NCI-H146 treated with DMSO at 0.1 percent for 48 hours (cell line): Measurements from ENCODE around the gene SUSD6.
"Not testable (repeated sequence)": the region's sequence is repeated elsewhere in the genome, so short reads cannot be mapped to it uniquely, and the experiment has no call there.

Experiments used
- DNase-seq: peaks from one replicate; lab custom pipeline; 2025; ENCODE audit not compliant: unreplicated experiment; lab: John Stamatoyannopoulos, UW

Gene SUSD6

DNA sequence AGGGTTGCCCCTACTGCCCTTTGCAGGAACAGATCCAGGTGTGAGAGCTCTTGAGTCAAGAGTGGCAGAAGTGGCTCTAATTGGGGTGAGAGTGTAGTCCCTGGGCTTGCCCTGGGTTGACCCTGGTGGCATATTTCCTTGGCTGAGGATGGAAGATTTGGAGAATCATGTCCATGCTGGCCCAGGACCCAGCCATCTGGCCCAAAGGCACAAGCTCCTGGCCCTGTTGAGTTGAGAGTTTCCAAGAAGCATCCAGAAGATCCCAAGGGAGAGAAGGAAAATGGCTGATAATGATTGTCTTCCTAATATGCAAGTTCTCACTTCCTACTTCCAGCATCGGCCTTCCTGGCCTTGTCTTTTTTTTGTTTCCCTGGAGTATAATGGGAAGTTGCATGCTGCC lies 100.1 kb downstream of the SUSD6 start:
- DNase-seq, result no peak

DNA sequence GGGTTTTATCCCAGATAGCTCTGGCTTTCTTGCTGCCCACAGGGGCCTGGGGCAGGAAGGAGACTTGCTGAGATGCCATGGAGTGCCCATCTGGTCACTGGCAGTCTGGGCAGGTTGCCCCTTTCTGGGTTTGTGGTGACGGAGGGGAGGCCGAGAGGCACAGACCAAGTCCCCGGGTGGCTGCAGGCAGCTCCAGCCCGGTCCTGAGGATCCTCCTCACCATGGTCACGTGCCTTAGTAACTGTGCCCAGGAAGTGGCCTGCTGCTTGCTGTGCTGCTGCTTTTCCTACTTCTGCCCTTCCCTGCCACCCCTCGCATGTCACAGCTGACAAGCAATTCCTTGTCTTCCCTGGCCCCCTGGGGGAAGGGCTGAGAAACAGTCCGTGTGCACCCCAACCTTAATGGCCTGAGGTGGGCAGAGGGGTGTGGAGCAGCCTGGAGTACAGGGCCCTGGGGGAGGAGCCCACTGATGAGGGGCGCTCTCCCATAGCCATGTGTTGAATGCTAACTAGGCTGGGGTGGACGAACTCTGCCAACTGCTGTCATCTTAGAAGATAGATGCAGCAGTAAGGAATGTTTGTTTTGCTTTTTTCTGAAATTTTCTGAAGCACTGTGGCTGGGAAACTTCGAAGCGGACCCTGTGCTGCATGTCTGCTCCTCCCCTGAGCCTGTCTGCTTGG lies 100.6 kb downstream of the SUSD6 start:
- no peak for DNase-seq

DNA sequence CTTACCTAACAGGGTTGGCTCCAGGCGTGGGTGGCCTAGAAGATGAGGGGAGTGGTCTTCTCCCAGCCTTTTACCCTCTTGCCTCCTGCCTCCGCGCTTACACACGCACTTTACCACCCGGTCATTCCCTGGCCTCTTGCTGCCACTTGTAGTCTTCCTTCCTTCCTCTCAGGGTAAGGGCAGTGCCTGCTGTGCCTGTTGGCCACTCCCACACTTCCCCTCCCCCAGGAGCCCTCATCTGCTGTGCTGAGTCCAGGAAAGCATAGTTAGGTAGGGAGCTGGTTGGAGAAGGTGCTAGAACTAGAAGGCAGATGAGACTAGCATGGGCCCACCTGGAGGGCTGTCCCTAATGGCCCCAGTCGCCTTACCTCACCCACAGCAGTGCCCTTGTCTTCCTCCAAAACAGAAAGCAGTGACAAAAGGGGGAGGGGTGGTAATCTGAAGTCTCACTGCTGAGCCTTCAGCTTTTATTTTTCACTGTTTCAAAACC lies 101.2 kb downstream of the SUSD6 start:
- DNase-seq, result no peak

DNA sequence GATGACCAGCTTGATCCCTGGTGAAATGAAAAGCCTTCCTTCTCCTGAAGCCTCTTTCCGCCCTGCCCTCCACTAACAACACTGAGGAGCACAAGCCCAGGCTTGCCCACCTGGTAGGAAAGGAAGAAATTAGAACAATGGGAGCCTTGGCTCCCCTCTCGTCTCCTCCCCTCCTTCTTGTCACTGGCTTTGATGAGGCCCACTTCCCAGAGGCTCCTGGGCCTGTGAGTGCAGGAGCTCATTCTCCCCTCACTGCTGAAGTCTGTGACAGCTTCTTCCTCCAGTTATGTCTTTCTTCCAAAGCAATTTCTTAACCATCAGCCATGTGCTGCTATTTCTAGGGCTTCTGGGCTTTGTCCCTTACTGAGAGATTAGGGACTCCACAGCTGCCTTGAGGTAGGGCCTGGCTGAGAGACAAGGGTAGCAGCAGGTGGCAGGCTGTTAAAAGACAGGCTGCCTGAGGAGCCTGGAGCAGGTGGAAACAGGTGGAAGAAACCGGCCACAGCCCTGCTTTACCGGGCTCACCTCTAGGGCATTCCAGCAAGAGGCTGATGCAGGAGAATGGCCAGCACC lies 101.9 kb downstream of the SUSD6 start:
- DNase-seq, result peak; percentile 92

DNA sequence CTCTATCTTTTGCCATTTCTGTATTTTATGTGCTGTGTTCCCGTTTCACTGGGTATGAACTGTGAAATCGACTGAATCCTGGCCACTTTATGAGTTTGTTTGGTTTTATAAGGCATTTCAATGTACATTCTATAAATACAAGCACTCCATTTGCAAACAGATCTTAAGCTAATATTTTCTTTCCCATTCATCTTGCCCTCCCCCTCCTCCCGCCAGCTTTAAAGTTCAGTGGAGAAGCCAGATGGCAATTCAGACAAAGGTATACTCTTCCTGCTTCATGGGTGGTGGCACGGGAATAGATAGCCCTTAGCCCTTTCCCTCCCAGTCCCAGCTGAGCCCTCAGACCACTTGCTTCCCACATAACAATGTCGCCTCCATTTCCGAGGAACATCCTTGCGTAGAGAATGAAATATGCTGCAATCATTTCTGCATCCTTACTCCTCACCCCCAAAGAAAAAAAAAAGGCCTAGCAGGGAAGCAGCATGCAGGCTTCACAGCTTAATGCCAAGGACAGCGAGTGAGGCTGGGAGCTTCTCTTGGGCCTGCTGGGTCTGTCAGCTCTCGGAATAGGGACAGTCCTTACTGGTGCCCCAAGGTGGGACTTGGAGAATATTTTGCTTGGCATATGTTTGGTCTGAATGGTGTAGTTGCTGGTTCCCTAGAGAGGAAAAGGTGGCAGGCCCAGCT lies 102.7 kb downstream of the SUSD6 start:
- DNase-seq, result peak; percentile 83

DNA sequence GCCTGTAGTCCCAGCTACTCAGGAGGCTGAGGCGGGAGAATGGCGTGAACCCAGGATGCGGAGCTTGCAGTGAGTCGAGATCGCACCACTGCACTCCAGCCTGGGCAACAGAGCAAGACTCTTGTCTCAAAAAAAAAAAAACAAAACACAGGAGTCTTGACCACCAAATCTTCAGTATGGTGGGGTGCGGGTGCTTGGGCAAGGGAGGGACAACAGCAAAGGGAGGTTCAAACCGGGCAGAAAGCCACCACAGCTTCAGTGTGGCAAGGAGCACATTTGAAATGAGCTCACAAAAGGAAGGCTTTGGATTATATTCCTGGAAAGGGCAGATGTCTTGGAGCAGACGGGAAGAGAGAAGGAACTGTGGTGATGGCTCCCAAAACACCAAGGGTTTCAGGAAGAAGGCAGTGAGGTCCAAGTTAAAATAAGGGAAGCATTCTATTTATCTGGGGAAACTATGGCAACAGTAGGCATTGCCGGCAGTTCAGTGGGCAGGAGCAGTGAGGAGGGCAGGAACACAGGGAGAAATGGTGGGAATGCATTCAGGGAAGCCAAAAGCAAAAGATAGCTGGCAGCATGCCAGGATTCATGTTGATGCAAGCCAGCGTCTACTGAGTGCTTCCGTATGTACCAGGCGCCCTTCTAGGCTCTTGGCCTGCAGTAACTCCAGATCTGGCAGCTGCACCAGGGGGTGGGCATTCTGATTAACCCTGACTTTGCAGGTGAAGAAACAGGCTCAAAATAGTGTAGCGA lies 104.5 kb downstream of the SUSD6 start:
- DNase-seq, result no peak

DNA sequence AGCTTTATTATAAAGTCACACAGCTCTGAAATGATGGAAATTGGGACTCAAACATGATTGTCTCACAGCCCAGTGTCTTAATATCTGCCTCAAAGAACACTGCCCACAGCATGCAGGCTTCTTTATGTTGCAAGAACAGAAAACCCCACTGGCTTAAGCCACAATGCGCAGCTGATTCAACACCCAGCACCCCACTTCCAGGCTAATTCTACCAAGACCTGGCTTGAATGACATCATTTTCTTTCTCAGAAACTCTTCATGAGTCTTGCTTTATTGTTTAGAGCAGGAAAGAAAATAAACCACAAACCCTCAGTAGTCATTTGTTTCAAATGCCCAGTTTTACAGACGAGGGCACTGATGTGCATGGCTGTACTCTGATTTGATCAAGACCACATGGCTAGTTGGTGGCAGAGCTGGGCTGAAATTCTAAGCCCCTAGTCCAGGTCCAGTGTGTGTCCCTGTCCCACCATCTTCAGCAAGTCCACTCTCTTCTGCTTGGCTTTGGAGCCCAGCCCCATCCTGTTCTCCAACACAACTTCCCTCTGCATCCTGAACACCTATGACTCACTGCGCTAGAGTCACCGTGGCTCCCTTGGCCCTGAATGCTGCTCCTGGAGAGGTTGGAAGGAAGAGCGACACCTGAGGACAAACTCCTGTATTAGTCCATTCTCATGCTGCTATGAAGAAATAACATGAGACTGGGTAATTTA lies 105.2 kb downstream of the SUSD6 start:
- DNase-seq, result no peak

DNA sequence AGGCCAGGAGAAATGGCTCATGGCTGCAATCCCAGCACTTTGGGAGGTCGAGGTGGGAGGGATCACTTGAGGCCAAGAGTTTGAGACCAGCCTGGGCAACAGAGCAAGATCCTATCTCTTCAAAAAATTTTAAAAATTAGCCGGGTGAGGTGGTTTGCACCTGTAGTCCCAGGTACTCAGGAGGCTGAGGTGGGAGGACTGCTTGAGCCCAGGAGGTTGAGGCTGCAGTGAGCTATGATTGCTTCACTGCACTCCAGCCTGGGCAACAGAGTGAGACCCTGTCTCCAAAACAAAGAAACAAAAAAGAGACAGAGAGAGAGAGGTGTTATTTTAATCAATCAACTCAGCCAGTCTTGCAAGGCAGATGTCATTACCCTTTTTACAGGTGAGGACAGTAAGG lies 107.2 kb downstream of the SUSD6 start:
- not testable (repeated sequence) for DNase-seq

DNA sequence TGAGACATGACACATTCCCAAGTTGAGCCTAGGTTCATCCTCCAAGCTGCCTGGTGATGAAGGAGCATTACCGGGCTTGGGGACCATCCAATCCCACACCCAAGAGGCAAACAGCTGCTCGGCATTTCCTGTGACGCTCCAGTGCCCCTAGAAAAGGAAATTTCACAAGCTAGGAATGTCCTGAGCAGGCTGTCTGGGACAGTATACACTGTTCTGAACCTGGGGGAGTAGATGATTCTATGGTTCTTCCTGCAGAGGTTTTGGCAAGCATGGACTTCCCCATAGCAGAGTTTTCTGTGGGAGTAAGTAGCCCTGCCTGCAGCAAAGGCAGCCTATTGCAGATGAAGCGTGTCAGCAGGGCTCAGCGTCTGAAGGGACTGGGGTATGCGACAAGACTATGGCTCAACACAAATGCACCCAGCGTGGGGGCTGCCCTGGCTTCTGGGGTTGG lies 108.1 kb downstream of the SUSD6 start:
- DNase-seq, result no peak

DNA sequence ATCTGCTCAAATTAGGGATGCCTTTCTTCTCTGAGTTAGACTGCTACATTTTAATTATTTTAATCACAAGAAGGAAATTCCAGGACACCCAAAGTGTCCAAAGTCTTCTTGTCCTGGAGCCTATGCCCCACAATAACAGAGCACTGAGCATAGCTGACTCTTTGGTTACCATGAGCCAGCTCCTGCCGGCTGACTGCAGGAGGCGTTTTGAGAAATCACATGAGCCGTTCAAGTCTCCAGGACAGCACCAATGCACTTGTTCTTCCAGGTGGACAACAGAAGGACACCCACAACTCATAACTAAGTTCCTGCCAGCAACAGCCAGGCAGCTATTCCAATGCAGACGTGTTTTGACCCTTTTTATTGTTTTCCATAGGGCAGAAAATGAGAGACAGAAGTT lies 109.5 kb downstream of the SUSD6 start:
- DNase-seq, result no peak

DNA sequence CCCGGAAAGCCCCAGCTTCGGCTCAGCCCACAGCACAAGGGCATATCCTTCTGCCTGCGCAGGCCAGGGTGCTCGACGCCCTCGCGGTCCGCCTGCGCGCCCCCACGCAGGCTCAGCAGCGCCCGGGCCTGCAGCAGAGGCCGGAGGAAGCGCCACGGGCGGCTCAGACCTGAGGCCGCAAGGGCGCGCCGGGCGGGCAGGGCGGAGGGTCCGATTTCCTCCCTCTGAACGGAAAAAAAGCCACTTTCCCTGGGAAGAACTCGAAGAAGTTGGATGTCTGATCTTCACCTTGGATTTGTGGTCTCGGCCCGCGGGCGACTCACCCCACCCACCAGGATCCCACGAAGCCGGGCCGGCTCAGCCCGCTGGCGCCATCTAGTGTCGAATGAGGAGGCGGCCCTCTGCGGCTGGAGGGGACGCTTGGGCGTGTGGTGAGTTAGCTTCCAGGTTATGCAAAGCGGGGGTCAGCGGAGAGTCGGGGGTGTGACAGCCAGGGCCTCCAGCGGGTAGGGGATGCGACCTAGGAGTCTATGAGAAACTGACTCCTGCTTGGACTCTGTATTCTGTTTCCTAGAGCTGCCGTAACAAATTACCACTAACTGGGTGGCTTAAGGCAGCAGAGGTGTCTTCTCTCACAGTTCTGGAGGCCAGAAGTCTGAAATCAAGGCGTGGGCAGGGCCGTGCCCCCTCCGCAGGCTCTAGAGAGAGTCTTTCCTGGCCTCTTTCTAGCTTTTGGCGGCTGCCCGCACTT lies 115.5 kb downstream of the SUSD6 start:
- DNase-seq, result peak; percentile 34

DNA sequence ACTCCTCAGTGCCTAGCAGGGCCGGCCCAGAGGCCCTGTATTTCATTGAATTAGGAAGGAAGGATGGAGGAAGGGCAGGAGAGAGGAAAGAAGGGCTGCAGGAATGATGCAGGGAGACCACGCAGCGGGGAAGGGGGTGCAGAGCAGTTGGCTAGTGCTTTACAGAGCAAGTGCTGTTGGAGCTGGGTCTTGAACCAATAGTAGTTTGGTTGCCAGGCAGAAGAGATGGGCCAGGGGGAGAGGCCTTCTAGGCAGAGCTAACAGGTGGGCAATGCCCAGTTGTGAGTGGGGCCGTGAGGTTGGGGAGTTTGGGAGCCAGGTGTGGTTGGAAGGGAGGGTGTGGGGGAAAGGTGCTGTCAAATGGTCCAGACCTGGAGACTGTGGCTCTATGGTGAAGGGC lies 116.5 kb downstream of the SUSD6 start:
- DNase-seq, result no peak

DNA sequence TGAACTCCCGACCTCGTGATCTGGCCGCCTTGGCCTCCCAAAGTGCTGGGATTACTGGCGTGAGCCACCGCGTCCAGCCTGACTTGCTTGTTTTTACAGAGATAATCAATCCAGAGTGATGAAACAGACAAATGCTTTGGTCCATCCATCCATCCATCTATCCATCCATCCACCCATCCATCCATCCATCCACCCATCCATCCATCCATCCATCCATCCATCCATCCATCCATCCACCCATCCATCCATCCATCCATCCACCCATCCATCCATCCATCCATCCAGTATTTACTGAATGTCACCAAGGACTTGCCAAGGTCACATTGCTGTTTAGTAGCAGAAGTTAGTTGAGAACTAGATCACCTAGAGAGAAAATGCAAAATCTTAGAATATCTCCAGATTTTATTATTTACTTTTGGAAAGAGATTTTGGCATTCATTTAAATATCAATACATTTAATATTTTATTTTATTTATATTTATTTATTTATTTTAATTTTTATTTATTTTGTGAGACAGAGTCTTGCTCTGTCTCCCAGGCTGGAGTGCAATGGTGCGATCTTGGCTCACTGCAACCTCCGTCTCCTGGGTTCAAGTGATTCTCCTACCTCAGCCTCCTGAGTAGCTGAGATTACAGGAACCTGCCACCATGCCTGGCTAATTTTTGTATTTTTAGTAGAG lies 120.7 kb downstream of the SUSD6 start:
- not testable (repeated sequence) for DNase-seq

DNA sequence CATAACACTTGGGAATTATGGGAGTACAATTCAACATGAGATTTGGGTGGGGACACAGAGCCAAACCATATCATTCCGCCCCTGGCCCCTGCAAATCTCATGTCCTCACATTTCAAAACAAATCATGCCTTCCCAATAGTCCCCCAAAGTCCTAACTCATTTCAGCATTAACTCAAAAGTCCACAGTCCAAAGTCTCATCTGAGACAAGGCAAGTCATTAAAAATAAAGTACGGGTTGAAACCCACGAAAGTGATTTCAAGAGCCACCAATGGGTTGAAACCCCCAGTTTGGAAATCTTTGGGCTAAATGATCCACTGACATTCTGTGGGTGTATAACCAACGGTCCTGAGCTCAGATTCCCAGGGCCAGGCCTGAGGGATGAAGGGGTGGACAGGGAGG lies 125.0 kb downstream of the SUSD6 start:
- not testable (repeated sequence) for DNase-seq

DNA sequence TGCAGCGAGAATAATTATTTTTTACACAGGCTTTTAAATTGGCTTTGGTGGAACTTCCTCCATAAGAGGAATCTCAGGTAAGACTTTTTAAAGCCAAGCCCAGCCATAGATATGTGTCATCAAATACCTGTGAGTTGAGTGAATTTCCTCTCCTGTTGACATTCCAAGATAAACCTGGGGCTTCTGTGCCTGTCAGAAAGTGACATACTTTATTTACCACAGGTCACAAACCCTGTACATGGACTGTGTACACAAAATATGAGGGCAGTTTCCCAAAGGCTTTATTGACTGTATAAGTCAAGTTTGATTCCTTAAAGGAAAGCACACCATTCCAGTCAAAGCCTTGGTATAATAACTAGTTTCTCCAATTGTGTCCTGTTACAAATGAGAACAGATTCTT lies 129.7 kb downstream of the SUSD6 start:
- no peak for DNase-seq

DNA sequence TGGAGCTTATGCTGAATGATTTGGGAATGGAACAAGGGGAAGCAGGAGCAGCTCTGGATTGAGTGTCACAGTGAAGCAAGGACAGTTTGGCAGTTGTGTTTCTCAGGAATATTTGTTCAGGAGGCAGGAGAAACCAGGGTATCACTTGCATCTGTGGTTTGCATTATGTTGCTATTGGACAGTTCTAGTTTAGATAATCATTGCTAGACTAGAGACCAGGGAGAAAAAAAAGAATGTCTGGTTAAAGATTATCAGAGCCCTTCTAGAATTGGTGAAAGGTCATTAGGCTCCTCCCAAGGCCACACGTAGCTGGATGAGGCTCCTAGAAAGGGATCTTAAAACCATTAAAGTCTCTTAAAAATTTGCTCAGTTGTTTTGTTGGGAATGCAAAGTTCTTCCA lies 138.6 kb downstream of the SUSD6 start:
- DNase-seq, result no peak

DNA sequence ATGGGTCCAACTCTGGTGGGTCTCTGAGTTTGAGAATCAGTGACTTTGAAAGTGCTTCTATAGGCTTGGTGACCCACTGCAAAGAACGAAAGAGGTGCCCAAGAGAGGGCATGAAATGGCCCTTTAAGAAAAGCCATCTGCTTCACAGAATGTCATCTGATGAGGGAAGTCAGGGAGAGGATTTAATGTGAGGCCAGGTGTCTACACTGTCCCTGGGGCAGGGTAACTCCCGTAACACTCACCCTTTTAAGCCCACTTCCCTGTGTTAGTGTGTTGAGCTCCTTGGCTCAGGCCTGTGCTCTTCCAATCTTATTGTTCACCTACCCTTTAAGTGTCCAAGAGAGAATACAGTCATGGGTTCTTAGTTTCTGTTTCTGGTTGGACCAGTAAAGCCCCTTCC lies 139.1 kb downstream of the SUSD6 start:
- peak; percentile 87 for DNase-seq

DNA sequence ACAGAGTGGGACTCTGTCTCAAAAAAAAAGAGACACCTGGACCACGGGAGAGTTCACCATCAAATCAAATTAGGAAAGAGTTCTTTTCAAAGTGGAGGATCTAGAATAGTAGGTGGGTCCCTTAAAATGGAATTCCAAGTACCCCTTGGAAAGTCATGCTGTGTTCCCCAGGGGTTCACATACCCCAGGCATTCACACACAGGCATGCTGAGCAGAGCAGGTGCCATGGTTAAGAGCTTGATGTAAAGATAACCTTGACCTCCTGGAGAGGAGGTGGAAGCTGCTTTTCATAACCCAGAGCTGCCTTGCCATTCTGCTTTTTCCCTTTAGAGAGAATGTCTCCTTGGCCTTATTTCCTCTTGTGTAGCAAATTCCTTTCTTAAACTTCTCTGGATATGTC lies 141.4 kb downstream of the SUSD6 start:
- no peak for DNase-seq

DNA sequence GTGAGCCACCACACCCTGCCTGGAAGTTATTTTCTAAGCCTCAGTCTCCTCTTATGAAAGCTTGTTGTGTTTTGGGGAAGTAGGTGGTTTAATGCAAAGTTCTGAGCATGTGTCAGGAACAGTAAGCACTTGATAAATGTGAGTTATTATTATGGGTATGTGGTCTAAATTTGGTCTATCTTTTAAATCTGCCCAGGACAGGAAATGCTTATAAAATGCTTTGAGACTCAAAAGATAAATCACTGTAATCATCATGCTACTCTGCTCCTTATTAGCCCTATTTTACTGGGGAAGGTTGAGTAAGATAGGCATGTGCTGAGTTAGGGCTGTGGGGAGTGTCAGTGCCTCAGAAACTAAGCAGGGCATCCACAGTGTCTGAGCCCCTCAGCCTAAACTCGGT lies 142.5 kb downstream of the SUSD6 start:
- no peak for DNase-seq

DNA sequence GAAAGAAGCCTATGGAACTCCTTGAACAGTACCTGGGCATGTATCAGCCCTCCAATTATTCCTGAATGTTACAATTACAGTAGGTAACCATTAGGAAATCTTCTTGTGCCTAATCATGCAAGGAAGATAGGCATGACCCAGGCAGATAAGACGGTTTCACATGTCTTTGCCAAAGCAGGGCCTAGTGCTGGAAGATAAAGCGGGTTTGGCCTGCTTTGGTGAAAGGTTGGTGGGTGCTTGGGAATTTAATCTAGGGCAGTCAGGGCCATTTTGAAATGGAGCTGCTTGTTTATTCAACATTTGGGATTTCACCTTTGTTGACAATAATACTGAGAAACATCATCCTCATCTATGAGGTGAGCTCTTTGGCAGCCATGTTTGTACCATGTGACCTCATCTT lies 143.1 kb downstream of the SUSD6 start:
- no peak for DNase-seq
